Fibroblast of upper back skin (primary cell): ENCODE data around the gene HEPHL1.

Experiments
- DNase-seq: peaks from one replicate; pipeline ENCODE4 v3.0.0-alpha.2; 2013

The HEPHL1 gene

GRCh38 chr11:94025690-94026394 lies 4.7 kb downstream of the HEPHL1 start:
- DNase-seq = no peak

DNA sequence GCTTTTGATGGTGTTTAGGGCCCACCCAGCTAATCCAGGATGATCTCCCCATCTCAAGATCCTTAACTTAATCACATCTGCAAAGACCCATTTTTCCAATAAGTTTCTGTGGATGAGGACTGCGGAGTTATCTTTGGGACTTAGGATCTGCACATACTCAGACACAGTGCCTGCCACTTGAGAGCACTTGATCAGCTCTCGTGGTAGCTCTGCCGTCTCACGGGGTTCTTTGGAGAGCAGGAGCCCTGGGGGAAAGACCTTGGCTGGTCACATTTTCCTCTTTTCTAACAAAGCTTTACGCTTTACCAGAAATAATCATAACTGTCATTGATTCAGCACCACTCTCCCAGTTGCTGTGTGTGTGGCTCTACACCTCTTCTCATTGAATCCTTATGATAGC lies 6.1 kb downstream of the HEPHL1 start:
- no peak for DNase-seq

DNA sequence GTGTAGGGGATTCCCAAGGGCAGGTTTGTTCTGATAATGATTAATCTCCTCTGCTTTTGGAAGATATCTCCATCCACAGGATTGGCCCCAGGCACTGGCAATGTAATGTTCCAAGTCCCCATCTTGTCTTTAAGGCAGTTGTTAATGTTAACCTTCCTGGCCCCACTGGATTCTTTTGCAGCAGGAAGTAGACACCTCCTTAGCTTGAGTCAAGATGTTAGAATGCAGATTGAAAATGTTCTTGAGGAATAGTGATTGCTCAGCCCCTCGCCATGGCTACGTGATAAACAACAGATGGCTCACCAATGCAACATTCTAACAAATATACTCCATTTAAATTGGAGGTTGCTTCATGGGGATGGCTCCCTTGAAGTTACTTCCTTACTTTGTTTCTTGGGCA lies 7.3 kb downstream of the HEPHL1 start:
- DNase-seq = peak; percentile 39

GRCh38 chr11:94030059-94030458 lies 8.9 kb downstream of the HEPHL1 start:
- no peak for DNase-seq

- no peak for DNase-seq
Measured at GRCh38 chr11:94031625-94032024, 10.5 kb downstream of the HEPHL1 start.

DNA sequence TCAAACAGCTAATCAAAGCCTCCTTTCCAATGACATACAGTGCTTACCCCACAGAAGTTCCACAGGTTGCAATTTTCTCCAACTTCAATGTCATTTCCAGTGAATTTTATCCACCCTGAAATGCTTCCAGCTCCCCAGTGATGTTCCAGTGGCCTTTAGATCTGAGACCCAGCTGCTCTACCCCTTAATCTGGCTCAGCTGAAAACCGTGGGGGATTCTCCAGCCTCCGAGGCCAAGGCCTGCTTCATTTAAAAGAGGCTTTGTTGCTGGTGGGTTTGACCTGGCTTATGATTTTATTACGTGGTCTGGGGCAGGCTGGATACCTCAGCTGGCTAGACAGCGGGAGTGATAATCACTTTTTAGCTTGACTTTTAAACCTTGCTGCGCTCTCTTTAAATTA lies 10.9 kb downstream of the HEPHL1 start:
- DNase-seq = no peak

DNA sequence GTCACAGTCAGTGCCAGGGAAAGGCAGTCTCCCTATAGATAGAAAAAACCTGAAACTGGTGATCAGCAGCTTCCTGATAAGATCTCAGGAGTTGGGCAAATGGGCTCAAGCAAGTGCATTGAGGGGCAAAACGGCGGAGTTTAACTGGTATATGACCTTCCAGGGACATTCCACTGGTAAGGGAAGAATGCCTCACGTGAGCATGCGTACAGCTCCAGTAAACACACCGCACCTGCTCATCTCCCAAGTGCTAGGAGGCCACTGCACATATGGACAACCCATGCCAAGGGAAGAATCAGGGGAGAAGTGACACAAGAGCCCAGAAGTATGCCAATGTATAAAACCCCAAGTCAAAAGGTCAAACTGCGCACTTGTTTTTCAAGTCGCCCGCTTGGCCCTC lies 11.6 kb downstream of the HEPHL1 start:
- DNase-seq = no peak

DNA sequence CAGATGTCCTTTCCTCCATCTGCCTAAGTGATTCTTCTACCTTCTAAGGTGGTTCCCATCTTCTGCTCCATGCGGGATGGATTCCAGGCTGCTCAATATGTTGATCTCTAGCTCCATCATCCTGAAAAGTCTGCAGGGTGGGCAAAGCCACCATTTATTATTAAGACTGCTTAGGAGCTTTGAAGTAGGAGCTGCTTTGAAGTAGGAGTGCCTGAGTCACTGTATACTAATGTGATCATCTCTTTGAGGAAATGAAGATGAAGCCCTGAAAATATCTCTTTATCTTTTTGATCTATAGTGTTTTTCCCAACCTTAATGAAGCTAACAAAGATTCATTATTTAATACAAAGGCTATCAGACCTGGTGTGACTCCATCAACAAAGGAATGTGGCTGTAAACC lies 13.1 kb downstream of the HEPHL1 start:
- no peak for DNase-seq

DNA sequence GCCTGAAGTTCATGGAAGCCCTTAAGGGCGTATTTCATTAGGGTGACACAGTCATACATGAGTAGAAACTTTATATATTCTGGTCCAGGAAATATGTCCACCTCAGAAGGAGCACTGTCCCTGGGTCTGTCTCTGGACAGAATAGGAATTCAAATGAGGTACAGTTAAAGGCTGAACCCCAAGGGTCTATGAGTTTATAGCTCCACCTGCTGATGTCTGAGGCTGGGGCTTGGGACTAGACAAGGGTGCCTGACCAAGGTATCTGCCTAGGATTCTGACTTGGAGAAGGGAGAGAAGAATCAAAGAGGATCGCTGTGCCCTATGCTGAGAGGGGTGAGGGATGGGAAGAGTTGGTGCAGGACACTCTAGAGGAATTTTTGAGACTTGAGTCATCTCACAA lies 14.9 kb downstream of the HEPHL1 start:
- DNase-seq = no peak

GRCh38 chr11:94043241-94043640 lies 22.1 kb downstream of the HEPHL1 start:
- no peak for DNase-seq

DNA sequence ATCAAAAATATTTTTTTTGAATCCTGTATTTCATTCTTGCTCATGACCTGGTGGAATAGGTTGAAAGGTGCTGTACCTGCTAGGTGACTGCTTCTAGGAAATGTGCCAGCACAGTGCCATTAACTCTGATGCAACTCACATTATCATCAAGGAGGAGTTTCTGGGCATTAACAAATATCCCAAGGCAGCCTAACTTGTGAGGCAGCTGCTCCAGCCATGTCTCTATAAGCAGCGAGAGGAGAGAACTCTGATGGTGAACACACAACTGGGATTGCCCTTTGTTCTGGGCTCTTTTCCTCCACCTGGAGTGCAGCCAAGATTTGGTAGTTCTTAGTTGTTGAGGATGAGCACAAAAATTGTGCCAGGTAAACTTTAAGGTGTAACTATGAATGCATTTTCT lies 25.6 kb downstream of the HEPHL1 start:
- DNase-seq = no peak

DNA sequence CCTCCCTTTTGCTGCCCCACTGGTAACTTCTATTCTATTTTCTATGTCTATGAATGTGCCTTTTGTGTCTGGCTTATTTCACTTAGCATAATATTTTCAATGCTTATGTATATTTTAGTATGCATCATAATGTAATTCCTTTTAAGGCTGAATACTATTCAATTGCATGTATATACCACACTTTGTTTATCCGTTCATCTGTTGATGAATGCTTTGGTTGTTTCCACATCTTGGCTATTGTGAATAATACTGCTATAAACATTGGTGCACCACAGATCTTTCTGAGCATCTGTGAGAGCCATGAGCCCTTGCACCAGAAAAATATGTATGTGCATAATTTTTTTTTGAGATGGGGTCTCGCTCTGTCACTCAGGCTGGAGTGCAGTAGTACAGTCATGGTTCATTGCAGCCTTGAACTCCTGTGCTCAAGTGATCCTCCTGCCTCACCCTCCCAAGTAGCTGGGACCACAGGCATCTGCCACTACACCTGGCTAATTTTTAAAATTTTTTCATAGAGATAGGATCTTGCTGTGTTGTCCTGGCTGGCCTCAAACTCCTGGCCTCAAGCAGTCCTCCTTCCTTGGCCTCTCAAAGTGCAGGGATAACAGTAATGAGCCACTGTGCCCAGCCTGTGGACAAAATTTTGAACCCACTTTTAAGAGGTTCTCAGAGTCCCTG lies 27.0 kb downstream of the HEPHL1 start:
- DNase-seq = no peak

- DNase-seq = no peak
Measured at GRCh38 chr11:94049351-94049750, 28.2 kb downstream of the HEPHL1 start.

DNA sequence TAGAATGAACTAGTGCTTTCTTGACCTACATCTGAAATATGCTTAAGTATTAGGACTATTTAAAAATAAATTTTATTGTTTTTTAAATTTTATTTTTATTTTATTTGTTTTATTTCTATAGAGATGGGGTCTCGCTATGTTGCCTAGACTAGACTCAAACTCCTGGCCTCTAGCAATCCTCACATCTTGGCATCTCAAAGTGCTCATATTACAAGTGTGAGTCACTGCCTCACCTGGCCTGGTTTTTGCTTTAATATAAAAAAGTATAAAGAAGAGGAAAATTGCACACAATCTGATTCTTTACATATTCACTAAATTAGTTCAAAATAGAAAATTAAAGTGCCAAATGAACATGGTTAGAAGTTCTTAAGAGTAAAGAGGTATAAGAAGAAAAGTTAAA lies 37.5 kb downstream of the HEPHL1 start:
- no peak for DNase-seq

DNA sequence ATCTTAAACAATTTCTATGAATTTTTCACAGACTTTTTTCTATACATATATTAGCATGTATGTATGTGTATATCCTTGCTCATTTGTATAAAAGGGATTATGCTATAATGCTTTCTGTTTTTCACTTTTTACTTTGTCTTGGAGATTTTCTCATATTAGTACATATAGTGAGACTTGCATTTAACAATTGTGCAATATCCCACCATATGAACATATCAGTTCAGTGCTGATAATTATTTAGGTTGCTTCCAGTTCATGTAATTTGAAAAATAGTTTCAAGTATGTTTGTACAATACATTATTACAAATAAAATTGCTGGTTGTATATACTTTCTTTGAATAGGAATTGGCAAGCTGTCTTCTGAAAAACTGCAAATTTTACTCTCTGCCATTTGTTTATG lies 37.9 kb downstream of the HEPHL1 start:
- DNase-seq = no peak

DNA sequence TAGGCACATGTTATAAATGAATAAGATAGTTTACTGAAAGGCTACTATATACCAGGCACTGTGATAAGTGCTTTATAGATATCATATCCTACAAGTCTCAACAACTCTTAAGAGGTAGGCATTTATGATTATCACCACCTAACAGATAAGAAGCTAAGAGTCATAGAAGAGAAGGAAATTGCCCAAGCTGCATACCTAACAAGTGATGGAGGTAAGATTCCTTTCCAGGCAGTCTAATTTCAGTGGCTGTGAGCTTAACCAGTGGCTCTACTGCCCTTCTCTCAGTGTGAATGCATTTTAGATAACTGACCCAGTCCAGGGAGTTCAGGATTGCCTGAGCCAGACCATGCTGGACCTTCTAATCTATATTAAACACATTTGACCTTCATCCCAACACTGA lies 39.2 kb downstream of the HEPHL1 start:
- no peak for DNase-seq

GRCh38 chr11:94062360-94062759 lies 41.2 kb downstream of the HEPHL1 start:
- no peak for DNase-seq

DNA sequence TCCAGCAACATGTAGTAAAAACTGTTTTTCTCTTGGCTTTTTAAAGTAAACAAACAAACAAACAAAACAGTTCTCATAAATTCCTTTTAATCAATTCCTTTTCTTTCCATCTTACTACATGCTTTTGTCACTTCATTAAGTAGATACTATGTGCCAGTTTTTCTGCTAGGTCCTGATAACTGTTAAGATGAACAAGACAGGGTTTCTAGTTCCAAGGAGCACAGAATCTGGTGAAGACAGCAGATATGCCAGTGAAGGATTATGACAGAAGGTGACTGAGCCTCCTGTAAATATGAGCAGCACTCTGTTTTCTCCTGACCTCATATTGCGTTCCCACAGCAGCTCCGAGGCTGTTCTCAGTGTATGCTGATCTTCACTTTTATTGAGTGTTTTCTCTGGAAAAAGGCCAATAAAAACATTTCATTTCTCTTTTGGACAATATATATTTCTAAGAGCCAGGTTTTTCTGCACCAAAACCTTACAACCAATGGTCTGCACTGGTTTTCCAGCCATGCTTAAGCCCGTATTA lies 45.8 kb downstream of the HEPHL1 start:
- DNase-seq = no peak

GRCh38 chr11:94068764-94069163 lies 47.6 kb downstream of the HEPHL1 start:
- no peak for DNase-seq

DNA sequence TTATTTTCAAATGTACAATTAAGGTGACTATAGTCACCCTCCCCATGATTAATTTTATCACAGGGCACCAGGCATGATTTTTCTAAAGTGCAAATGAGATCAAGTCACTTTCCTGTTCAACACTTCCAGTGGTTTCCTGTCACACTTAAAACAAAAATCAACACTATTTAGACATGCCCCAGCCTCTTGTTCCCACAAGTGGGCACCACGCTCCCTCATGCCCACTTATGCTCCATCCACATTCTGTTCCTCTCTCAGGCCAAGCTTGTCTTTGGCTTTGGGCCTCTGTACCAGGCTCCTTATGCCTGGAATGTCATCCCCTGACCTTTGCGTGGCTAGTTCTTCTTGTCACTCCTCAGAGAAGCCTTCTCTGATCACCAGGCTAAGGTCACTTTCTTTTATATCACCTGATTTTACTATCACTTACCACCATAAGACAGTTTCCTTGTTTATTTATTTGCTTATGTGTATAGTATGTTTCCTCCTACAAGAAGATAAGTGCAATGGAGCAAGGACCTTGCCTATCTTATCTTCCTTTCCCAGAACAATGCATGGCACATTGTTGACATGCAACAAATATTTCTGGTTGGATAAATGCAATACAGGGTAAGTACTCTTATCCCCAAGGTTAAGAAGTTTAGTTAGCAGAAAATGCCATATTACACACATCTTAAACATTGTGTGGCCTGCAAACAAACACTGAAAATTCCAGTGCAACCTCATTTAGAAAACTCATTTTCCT lies 56.6 kb downstream of the HEPHL1 start:
- DNase-seq = no peak

DNA sequence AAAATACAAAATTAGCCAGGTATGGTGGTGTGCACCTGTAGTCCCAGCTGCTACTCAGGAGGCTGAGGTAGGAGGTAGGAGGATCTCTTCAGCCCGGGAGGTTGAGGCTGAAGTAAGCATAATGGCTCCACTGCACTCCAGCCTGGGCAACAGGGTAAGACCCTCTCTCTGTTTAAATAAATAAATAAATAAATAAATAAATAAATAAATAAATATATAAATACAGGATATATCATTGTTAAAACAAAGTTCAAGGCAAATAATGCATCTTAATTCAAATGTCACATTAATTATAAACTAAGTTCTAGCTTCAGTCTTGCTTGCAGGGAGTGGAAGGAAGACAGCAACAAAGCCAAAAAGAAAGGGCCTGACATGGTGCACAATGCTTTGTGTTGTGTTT lies 63.0 kb downstream of the HEPHL1 start:
- no peak for DNase-seq

DNA sequence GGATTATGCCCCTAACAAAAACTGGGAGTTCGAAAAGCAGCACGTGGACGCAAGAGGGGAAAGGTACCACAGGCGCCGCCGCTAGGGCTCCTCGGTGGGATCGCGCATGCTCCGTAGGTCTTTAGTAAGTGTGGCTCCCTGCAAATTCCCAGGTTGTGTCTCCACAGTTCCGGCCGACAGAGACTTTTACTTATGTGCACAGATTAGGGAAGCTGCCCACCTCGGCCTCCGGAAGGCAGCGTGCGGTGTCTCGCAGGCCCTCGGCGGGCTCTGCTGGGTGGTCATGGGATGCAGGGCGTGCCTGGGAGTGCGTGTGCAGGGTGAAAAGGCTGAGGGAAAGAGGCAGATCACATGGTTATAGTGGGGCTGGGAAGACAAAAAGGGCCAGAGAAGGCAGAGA lies 67.8 kb downstream of the HEPHL1 start:
- DNase-seq = no peak

DNA sequence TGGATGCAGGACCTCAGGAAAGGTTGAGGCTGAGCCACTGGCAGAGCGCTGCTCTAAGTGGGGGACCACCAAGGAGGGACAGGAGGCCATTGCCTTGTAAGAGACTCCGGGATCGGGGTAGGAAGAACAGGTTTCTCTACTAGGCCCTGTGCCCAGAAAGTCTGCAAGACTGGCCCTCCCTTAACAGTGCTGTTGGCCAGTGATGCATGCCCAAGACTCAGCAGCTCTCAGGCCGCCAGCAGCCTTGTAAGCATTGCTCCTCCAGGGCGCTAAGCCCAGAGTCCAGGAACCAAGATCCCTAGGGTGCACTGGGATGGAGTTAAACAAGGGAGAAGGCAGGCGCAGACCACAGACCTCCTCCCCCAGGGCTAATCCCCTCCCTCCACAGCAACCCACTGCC lies 68.2 kb downstream of the HEPHL1 start:
- no peak for DNase-seq

GRCh38 chr11:94090401-94090800 lies 69.2 kb downstream of the HEPHL1 start:
- no peak for DNase-seq
